ENCODE measurements around the gene SYNE1.
"Not testable (repeated sequence)": the region's sequence is repeated elsewhere in the genome, so short reads cannot be mapped to it uniquely, and the experiment has no call there.

Gene SYNE1

DNA sequence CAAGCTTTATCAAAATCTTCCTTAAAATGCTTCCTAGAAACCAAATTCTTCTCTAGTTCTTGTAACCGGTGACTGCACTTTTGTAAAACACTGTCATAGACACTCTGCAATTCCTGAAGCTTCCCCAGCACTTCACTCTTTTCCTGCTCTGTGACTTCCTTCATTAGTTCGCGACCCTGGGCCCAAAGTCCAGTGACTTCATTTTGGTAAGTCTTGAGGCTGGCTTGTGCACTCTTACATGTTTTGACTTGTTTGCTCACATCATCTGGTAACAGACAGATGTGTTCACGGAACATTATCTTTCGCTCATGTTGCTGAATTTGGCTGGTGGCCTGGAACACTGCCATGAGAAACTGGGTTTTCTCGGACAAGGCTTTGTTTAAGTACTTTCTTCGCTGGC lies 306.2 kb downstream of the SYNE1 start:
- TF ChIP-seq, protein P1, sequence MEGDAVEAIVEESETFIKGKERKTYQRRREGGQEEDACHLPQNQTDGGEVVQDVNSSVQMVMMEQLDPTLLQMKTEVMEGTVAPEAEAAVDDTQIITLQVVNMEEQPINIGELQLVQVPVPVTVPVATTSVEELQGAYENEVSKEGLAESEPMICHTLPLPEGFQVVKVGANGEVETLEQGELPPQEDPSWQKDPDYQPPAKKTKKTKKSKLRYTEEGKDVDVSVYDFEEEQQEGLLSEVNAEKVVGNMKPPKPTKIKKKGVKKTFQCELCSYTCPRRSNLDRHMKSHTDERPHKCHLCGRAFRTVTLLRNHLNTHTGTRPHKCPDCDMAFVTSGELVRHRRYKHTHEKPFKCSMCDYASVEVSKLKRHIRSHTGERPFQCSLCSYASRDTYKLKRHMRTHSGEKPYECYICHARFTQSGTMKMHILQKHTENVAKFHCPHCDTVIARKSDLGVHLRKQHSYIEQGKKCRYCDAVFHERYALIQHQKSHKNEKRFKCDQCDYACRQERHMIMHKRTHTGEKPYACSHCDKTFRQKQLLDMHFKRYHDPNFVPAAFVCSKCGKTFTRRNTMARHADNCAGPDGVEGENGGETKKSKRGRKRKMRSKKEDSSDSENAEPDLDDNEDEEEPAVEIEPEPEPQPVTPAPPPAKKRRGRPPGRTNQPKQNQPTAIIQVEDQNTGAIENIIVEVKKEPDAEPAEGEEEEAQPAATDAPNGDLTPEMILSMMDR (IDR thresholded peaks at IDR 0.05; ENCODE audit: borderline replicate concordance, control extremely low read depth, extremely low read depth, insufficient read depth, missing control alignments), result no peak
- no peak for DNase-seq (ENCODE audit: low spot score)
- in situ Hi-C loops (cut with MboI; ENCODE audit: low sequenced_read_pairs, unreplicated experiment), result no loop called here

DNA sequence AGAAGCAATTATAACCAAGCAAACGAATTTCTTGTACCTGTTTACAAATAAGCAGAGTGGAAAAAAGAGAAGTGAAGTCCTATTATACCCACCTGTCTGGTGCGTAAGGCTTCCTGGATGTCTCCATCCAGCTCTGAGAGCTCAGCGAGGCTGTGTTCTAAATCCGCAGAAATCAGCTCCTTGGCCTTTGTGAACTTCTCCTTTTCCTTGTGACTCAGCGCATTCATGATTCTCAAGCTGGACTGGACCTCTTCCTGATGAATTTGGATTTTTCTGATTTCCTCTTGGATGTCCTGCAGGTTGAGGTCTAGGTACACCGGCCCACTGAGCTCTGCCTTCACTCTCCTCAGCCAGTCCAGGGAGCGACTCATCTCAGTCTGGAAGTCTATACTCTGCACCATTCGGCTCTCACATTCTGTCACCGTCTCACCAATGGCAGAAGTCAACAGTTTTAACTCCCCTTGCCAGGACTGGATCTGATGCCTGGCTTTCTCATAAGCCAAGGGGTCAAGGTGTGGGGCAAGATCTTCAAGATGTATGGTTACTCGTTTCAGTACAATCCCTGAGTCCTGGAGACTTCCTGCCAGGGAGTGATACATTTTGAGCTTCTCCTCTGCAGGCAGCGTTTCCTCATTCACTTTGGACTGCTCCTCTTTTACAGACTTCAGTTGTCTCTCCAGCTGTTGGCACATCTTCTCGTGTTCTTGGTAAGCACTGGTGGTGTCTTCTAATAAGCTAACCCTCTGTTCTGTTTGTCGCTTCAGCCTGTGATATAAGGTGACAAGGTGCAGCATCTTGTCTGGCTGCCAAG lies 307.3 kb downstream of the SYNE1 start:
- TF ChIP-seq, protein P1 (IDR thresholded peaks at IDR 0.05; ENCODE audit: borderline replicate concordance, control extremely low read depth, extremely low read depth, insufficient read depth, missing control alignments), result no peak
- DNase-seq (ENCODE audit: low spot score), result no peak
- in situ Hi-C loops (cut with MboI; ENCODE audit: low sequenced_read_pairs, unreplicated experiment), result no loop called here

- in situ Hi-C loops (cut with MboI; ENCODE audit: low sequenced_read_pairs, unreplicated experiment), result not testable (repeated sequence)
Observed at GRCh38 chr6:152328200-152328599, 309.0 kb downstream of the SYNE1 start.

DNA sequence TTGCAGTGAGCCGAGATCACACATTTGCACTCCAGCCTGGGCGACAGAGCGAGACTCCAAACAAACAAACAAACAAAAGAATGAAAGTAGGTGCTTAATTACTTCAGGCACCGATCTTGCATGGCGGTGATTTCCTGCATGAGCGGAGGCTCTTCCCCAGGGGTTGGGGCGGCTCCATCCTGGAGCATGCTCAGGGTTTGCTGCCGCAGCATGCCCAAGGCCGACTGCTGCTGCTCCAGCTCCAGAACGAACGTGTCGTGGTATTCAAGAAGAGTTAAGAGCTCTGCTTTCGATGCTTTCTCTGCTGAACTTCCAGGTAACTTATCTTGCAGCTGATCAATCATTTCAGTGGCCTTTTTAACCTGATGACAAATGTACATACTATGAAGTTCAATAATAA lies 313.8 kb downstream of the SYNE1 start:
- DNase-seq (ENCODE audit: low spot score), result no peak
- in situ Hi-C loops (cut with MboI; ENCODE audit: low sequenced_read_pairs, unreplicated experiment), result no loop called here
- TF ChIP-seq, protein P1 (IDR thresholded peaks at IDR 0.05; ENCODE audit: borderline replicate concordance, control extremely low read depth, extremely low read depth, insufficient read depth, missing control alignments), result no peak

More at GRCh38 chr6:152328200-152328599, 309.0 kb downstream of the SYNE1 start:
- not testable (repeated sequence) for DNase-seq (ENCODE audit: low spot score)

DNA sequence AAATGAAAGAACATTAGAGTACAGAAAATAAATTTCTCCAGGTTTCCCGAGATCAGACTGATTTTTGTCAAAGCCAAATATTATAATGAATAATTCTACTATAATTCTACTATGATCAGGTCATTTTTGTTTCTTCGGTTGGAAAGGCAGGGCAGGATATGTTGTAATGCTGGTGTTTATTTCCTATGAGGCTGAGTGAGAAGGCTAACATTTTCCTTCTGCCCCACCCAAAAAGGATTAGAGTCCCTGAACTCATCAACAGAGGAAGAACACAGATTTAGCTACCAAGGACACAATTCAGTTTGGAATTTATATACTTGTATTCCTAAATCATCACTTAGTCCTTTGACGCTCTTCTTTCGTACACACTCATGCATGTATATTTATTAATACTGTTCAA lies 318.9 kb downstream of the SYNE1 start:
- no peak for DNase-seq (ENCODE audit: low spot score)
- TF ChIP-seq, protein P1 (IDR thresholded peaks at IDR 0.05; ENCODE audit: borderline replicate concordance, control extremely low read depth, extremely low read depth, insufficient read depth, missing control alignments), result no peak
- in situ Hi-C loops (cut with MboI; ENCODE audit: low sequenced_read_pairs, unreplicated experiment), result no loop called here

GRCh38 chr6:152316024-152316423 lies 321.1 kb downstream of the SYNE1 start:
- DNase-seq (ENCODE audit: low spot score), result no peak
- in situ Hi-C loops (cut with MboI; ENCODE audit: low sequenced_read_pairs, unreplicated experiment), result no loop called here
- TF ChIP-seq, protein P1 (IDR thresholded peaks at IDR 0.05; ENCODE audit: borderline replicate concordance, control extremely low read depth, extremely low read depth, insufficient read depth, missing control alignments), result no peak

DNA sequence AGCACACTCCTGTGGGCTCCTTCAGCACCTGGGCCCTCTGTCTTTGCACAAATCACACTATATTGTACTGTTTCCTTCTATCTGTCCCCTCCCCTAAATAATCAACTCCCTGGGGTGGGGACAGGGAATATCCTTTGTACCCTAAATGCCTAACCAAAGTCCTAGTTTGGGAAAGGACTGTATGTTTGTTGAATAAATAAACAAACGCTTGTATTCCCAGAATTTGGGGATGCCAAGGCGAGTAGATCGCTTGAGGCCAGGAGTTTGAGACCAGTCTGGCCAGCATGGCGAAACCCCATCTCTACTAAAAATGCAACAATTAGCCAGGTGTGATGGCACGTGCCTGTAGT lies 322.7 kb downstream of the SYNE1 start:
- no peak for DNase-seq (ENCODE audit: low spot score)
- TF ChIP-seq, protein P1 (IDR thresholded peaks at IDR 0.05; ENCODE audit: borderline replicate concordance, control extremely low read depth, extremely low read depth, insufficient read depth, missing control alignments), result no peak
- in situ Hi-C loops (cut with MboI; ENCODE audit: low sequenced_read_pairs, unreplicated experiment), result no loop called here

Data from GM13976 (cell line).